Left lung (tissue), 10 donors: Measurements from ENCODE around the gene TTC39C. TPM values are rescaled to one million over a fixed set of nuclear protein-coding genes. Genes with fewer than 3 reads are reported as not detected.

ENCODE experiments used
- ATAC-seq: fragments of 200-7000 bp; cut with Tn5 transposase; one replicate; pipeline ENCODE4 v1.9.1; 2020; ENCODE audit warnings: moderate library complexity
- DNase-seq, 4 donors: peaks; one replicate each; pipeline ENCODE4 v3.0.0-alpha.2; 2013 to 2020
- H3K27ac ChIP-seq, 2 donors: fragments of 200-600 bp; sonication (generic) in 1 of 2; one replicate each; pipeline versions ENCODE4 v1.5.0 to v1.8.0; 2020 to 2021
- H3K27me3 ChIP-seq, 2 donors: fragments of 200-600 bp; sonication (generic) in 1 of 2; one replicate each; pipeline versions ENCODE4 v1.5.0 to v1.8.0; 2020 to 2021
- H3K36me3 ChIP-seq, 2 donors: fragments of 200-600 bp; sonication (generic) in 1 of 2; one replicate each; pipeline versions ENCODE4 v1.5.0 to v1.8.0; 2020 to 2021
- H3K4me1 ChIP-seq, 2 donors: fragments of 200-600 bp; one replicate each; pipeline ENCODE4 v1.8.0; 2021
- H3K4me3 ChIP-seq, 2 donors: fragments of 200-600 bp; sonication (generic) in 1 of 2; one replicate each; pipeline versions ENCODE4 v1.5.0 to v1.8.0; 2020 to 2021; ENCODE audit warnings: mild to moderate bottlenecking in 1 of 2
- H3K9me3 ChIP-seq, 2 donors: fragments of 200-600 bp; sonication (generic) in 1 of 2; one replicate each; pipeline versions ENCODE4 v1.5.0 to v1.8.0; 2020 to 2021
- CTCF ChIP-seq, 2 donors: fragments of 200-600 bp; sonication (generic) in 1 of 2; IDR thresholded peaks; one replicate each; pipeline versions ENCODE4 v1.5.0 to v1.8.0; 2021; ENCODE audit warnings: antibody characterized with exemption in 2 of 2
- intact Hi-C, 2 donors: fragments of 100-400 bp; cut with DNase I; formaldehyde crosslinking; loops; one replicate each; pipeline versions ENCODE4 v1.11.2 to v1.14.2; 2022
- polyA plus RNA-seq, 6 donors: library from polyadenylated mRNA; unstranded; fragments of 120-200 nt; gene quantifications; one replicate each; pipeline ENCODE4 v1.2.1, GENCODE V29; 2013; ENCODE audit not compliant: insufficient read length in 6 of 6
- total RNA-seq, 2 donors: library from RNA; stranded (reverse); fragmentation: NEBNext Ultra II Directional; extraction: Animal tissue kit (Norgen Biotek cat#: 25700); gene quantifications; one replicate each; pipeline ENCODE4 v1.2.1, GENCODE V29; 2021
- donor health status: DM: no; HTN: yes; CAD: no.
- donor health status: DM: no; HTN: no; CAD: no.

Gene TTC39C
- total and polyA plus RNA-seq, 8 donors = 12.0 to 19.3 (median 15.1) TPM

- TF ChIP-seq CTCF (IDR thresholded peaks at IDR 0.05) = no peak
- intact Hi-C loops = no loop called here
- Histone ChIP-seq H3K4me3 (no peak overlapping the region), H3K9me3 (no peaks in the 10 kb centered on the region), H3K36me3 (peaks cover 0 to 9% of the 10 kb centered on the region in 2 donors), H3K4me1 (peaks cover 0 to 11% of the 10 kb centered on the region in 2 donors), H3K27me3 (no peaks in the 10 kb centered on the region), H3K27ac (no peak overlapping the region)
- no peak for ATAC-seq
- DNase-seq = no peak
These were observed 97.9 kb downstream of the TTC39C start for GRCh38 chr18:24112464-24112863.

GRCh38 chr18:24112874-24113615 lies 98.5 kb downstream of the TTC39C start:
- intact Hi-C loops = no loop called here
- peaks cover 0 to 11% of the 10 kb centered on the region in 2 donors for H3K4me1 ChIP-seq

GRCh38 chr18:24114924-24115549 lies 100.5 kb downstream of the TTC39C start:
- H3K4me1 ChIP-seq = peaks cover 0 to 11% of the 10 kb centered on the region in 2 donors
- no peak overlapping the region for H3K27ac ChIP-seq
- intact Hi-C loops = no loop called here
- ATAC-seq = no peak
- no peak for DNase-seq
- peaks cover 0 to 9% of the 10 kb centered on the region in 2 donors for H3K36me3 ChIP-seq
- no peaks in the 10 kb centered on the region for H3K9me3 ChIP-seq
- TF ChIP-seq CTCF (IDR thresholded peaks at IDR 0.05) = no peak
- H3K27me3 ChIP-seq = no peaks in the 10 kb centered on the region
- no peak overlapping the region for H3K4me3 ChIP-seq

More at GRCh38 chr18:24112874-24113615, 98.5 kb downstream of the TTC39C start:
- Histone ChIP-seq H3K27ac (no peak overlapping the region), H3K27me3 (no peaks in the 10 kb centered on the region), H3K4me3 (no peak overlapping the region), H3K9me3 (no peaks in the 10 kb centered on the region), H3K36me3 (peaks cover 0 to 9% of the 10 kb centered on the region in 2 donors)
- no peak for DNase-seq
- TF ChIP-seq CTCF (IDR thresholded peaks at IDR 0.05) = no peak
- no peak for ATAC-seq

GRCh38 chr18:24115628-24116027 lies 101.1 kb downstream of the TTC39C start:
- DNase-seq (no peak), ATAC-seq (no peak)
- intact Hi-C loops = no loop called here
- H3K27me3 ChIP-seq = no peaks in the 10 kb centered on the region
- TF ChIP-seq CTCF (IDR thresholded peaks at IDR 0.05) = no peak
- H3K4me3 ChIP-seq = no peak overlapping the region
- H3K27ac ChIP-seq = no peak overlapping the region
- peaks cover 0 to 11% of the 10 kb centered on the region in 2 donors for H3K4me1 ChIP-seq
- no peaks in the 10 kb centered on the region for H3K9me3 ChIP-seq
- H3K36me3 ChIP-seq = peaks cover 0 to 9% of the 10 kb centered on the region in 2 donors
